SK-N-SH treated with all-trans-retinoic acid at 6 μM for 48 hours (cell line): ENCODE data around the gene ITGBL1.

Experiments
- ATAC-seq: fragments of 200-7000 bp; cut with Tn5 transposase; 3 replicates; pipeline ENCODE4 v1.9.1; 2020; ENCODE audit warnings: mild to moderate bottlenecking, moderate library complexity
- BACH2 ChIP-seq: fragments of 250-450 bp; sonication (Bioruptor Pico); IDR thresholded peaks from 2 replicates; pipeline ENCODE4 v1.9.0; 2021; ENCODE audit warnings: mild to moderate bottlenecking, borderline replicate concordance
- CREB5 ChIP-seq: fragments of 250-450 bp; sonication (Bioruptor Pico); IDR thresholded peaks from 2 replicates; pipeline ENCODE4 v1.5.1; 2020; ENCODE audit warnings: low read depth, mild to moderate bottlenecking, moderate library complexity
- CSDC2 ChIP-seq: fragments of 250-450 bp; sonication (Bioruptor Pico); IDR thresholded peaks from 2 replicates; pipeline ENCODE4 v1.5.0; 2020; ENCODE audit warnings: mild to moderate bottlenecking, moderate library complexity
- CSRNP3 ChIP-seq: fragments of 250-450 bp; sonication (Bioruptor Pico); IDR thresholded peaks from 2 replicates; pipeline ENCODE4 v1.5.1; 2021; ENCODE audit warnings: mild to moderate bottlenecking, moderate library complexity
- ESRRG ChIP-seq: fragments of 250-450 bp; sonication (Bioruptor Pico); IDR thresholded peaks from 2 replicates; pipeline ENCODE4 v1.6.1; 2021; ENCODE audit warnings: mild to moderate bottlenecking
- GLIS3 ChIP-seq: fragments of 250-450 bp; sonication (Bioruptor Pico); IDR thresholded peaks from 2 replicates; pipeline ENCODE4 v1.5.0; 2020; ENCODE audit warnings: mild to moderate bottlenecking, moderate library complexity
- ISL1 ChIP-seq: fragments of 250-450 bp; sonication (Bioruptor Pico); IDR thresholded peaks from 2 replicates; pipeline ENCODE4 v2.1.2; 2022; ENCODE audit warnings: mild to moderate bottlenecking, moderate library complexity
- OSR1 ChIP-seq: fragments of 250-450 bp; sonication (Bioruptor Pico); IDR thresholded peaks from 2 replicates; pipeline ENCODE4 v1.8.0; 2022; ENCODE audit warnings: moderate library complexity, mild to moderate bottlenecking, inconsistent platforms
- PATZ1 ChIP-seq: fragments of 250-450 bp; sonication (Bioruptor Pico); IDR thresholded peaks from 2 replicates; pipeline ENCODE4 v1.8.0; 2020; ENCODE audit warnings: mild to moderate bottlenecking, moderate library complexity, borderline replicate concordance
- PPARA ChIP-seq: fragments of 250-450 bp; sonication (Bioruptor Pico); IDR thresholded peaks from 2 replicates; pipeline ENCODE4 v1.5.0; 2020; ENCODE audit warnings: mild to moderate bottlenecking, borderline replicate concordance
- RARB ChIP-seq: fragments of 250-450 bp; sonication (Bioruptor Pico); IDR thresholded peaks from 2 replicates; pipeline ENCODE4 v1.8.0; 2021; ENCODE audit warnings: mild to moderate bottlenecking, moderate library complexity
- SNAI2 ChIP-seq: fragments of 250-450 bp; sonication (Bioruptor Pico); IDR thresholded peaks from 2 replicates; pipeline ENCODE4 v1.5.0; 2020; ENCODE audit warnings: mild to moderate bottlenecking, moderate library complexity
- TCF4 ChIP-seq: fragments of 250-450 bp; sonication (Bioruptor Pico); IDR thresholded peaks from 2 replicates; pipeline ENCODE4 v1.8.0; 2021; ENCODE audit warnings: mild to moderate bottlenecking, moderate library complexity, borderline replicate concordance
- TOX ChIP-seq: fragments of 250-450 bp; sonication (Bioruptor Pico); IDR thresholded peaks from 2 replicates; pipeline ENCODE4 v1.8.0; 2021; ENCODE audit warnings: mild to moderate bottlenecking, moderate library complexity, borderline replicate concordance
- TSHZ2 ChIP-seq: fragments of 250-450 bp; sonication (Bioruptor Pico); IDR thresholded peaks from 2 replicates; pipeline ENCODE4 v1.5.0; 2020; ENCODE audit warnings: mild to moderate bottlenecking, moderate library complexity
- ZC3H10 ChIP-seq: fragments of 250-450 bp; sonication (Bioruptor Pico); IDR thresholded peaks from 2 replicates; pipeline ENCODE4 v1.5.1; 2021; ENCODE audit warnings: mild to moderate bottlenecking, moderate library complexity
- ZFP3 ChIP-seq: fragments of 250-450 bp; sonication (Bioruptor Pico); IDR thresholded peaks from 2 replicates; pipeline ENCODE4 v1.5.0; 2020; ENCODE audit warnings: mild to moderate bottlenecking, moderate library complexity
- ZFP30 ChIP-seq: fragments of 450-650 bp; formaldehyde crosslinking; IDR thresholded peaks from 2 replicates; pipeline ENCODE4 v1.5.0; 2022; ENCODE audit warnings: mild to moderate bottlenecking, moderate library complexity
- ZNF565 ChIP-seq: fragments of 450-650 bp; formaldehyde crosslinking; conservative IDR thresholded peaks from 2 replicates; pipeline ENCODE4 v1.5.0; 2020; ENCODE audit warnings: low read depth, mild to moderate bottlenecking, moderate library complexity
- ZNF70 ChIP-seq: fragments of 450-650 bp; formaldehyde crosslinking; IDR thresholded peaks from 2 replicates; pipeline ENCODE4 v1.5.0; 2020; ENCODE audit warnings: mild to moderate bottlenecking, moderate library complexity
- ZNF8 ChIP-seq: fragments of 450-650 bp; formaldehyde crosslinking; IDR thresholded peaks from 2 replicates; pipeline ENCODE4 v1.5.0; 2020; ENCODE audit warnings: mild to moderate bottlenecking, moderate library complexity
- TF ChIP-seq, protein P1 (sequence below): fragments of 250-450 bp; sonication (Bioruptor Pico); IDR thresholded peaks from 2 replicates; pipeline ENCODE4 v1.8.0; 2021; ENCODE audit warnings: low read depth, mild to moderate bottlenecking, moderate library complexity, borderline replicate concordance

ITGBL1 gene

DNA sequence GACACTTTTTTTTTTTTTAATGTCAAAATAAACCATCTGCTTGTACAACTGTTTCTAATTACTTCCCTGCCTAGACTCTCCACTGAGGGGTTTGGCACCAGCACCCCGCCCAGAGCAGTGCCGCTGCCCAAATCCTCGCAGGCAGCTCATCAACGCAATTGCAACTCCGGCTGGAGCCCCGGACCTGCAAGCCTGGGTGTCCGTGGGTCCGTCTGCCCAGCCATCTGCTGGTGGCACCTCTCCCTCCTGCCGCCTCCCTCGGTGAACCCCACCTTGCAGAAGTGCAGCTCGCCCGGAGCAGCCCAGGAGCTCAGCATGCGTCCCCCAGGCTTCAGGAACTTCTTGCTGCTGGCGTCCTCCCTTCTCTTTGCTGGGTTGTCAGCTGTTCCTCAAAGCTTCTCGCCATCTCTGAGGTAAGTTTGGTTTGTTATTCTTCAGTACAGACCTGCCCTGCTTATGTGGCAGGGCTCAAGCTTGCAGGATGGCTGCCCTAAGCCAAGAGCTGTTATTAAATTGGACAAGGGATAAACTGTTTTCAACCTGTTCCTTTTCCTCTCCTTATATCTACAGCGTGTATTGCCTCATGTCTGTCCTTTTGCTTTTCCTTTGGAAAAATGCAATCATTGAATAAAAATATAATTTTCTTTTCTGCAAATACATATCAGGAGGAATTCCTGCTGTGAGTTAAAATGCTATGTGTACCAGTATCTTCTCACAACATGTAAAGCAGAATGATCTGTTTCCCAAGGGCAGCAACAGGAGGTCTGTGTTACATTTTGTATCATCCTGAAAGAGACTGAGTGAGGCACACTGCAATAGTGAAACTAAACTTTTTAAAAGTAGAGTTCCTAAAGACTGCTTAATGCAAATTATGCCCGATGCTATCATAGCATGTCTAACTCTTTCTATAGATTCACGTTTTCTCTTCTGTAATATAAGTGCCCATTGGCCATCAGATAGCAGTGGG, at the start of gene ITGBL1:
Gene ITGBL1, plus strand, starts transcription at position 157 of the 967 bp plus-strand sequence. Its CDS starts 159 bp downstream, at position 316.
- no peak for TF ChIP-seq ZNF8 (CRISPR knock-in tag)
- TF ChIP-seq RARB (CRISPR knock-in tag): no peak
- TF ChIP-seq ESRRG (CRISPR knock-in tag): no peak
- TF ChIP-seq ZNF565 (CRISPR knock-in tag): no peak
- no peak for TF ChIP-seq ZFP30 (CRISPR knock-in tag)
- no peak for TF ChIP-seq PATZ1 (CRISPR knock-in tag)
- TF ChIP-seq CREB5 (CRISPR knock-in tag): no peak
- no peak for TF ChIP-seq ZFP3 (CRISPR knock-in tag)
- no peak for TF ChIP-seq CSRNP3
- TF ChIP-seq TCF4 (CRISPR knock-in tag): no peak
- TF ChIP-seq TOX: no peak
- no peak for TF ChIP-seq OSR1
- TF ChIP-seq ZC3H10 (CRISPR knock-in tag): no peak
- peak; percentile 47 for ATAC-seq

DNA sequence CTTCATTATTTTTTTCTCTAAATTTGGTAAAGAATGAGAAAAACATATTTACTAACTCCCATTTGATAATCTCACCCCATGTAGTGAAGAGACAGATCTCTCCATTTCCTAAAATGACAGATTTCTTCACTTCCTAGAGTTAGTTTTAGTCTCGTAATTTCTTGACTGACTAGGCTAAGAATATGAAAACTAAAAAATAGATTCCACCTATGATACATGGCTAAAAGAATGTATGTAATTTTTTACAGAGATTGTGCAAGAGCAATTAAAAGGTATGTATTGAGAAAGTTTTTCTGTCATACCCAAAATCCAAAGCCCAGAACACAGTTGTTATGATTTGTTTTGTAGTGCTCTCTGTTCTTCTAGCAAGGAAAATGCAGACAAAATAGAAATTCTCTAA, 45.7 kb upstream of the ITGBL1 start:
- TF ChIP-seq BACH2 (CRISPR knock-in tag): no peak
- no peak for TF ChIP-seq CSDC2 (CRISPR knock-in tag)
- TF ChIP-seq GLIS3 (CRISPR knock-in tag): no peak
- no peak for TF ChIP-seq TCF4 (CRISPR knock-in tag)
- TF ChIP-seq ESRRG (CRISPR knock-in tag): no peak
- no peak for TF ChIP-seq CREB5 (CRISPR knock-in tag)
- no peak; the same call in 2 of the 3 replicates for ATAC-seq

- peak; percentile 63 for ATAC-seq
- no peak for TF ChIP-seq SNAI2 (CRISPR knock-in tag)
Observed at GRCh38 chr13:101408154-101408553, 44.3 kb upstream of the ITGBL1 start.

- no peak for ATAC-seq
- TF ChIP-seq ESRRG (CRISPR knock-in tag) (no peak), PATZ1 (CRISPR knock-in tag) (no peak), PPARA (no peak), ZFP30 (CRISPR knock-in tag) (no peak), ZC3H10 (CRISPR knock-in tag) (no peak), CSDC2 (CRISPR knock-in tag) (no peak), ISL1 (CRISPR knock-in tag) (no peak), ZNF8 (CRISPR knock-in tag) (no peak), TSHZ2 (CRISPR knock-in tag) (no peak), ZNF70 (CRISPR knock-in tag) (no peak), BACH2 (CRISPR knock-in tag) (no peak), TOX (no peak)
- TF ChIP-seq, protein P1, sequence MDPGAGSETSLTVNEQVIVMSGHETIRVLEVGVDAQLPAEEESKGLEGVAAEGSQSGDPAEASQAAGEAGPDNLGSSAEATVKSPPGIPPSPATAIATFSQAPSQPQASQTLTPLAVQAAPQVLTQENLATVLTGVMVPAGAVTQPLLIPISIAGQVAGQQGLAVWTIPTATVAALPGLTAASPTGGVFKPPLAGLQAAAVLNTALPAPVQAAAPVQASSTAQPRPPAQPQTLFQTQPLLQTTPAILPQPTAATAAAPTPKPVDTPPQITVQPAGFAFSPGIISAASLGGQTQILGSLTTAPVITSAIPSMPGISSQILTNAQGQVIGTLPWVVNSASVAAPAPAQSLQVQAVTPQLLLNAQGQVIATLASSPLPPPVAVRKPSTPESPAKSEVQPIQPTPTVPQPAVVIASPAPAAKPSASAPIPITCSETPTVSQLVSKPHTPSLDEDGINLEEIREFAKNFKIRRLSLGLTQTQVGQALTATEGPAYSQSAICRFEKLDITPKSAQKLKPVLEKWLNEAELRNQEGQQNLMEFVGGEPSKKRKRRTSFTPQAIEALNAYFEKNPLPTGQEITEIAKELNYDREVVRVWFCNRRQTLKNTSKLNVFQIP: no peak
Observed at GRCh38 chr13:101408992-101409656, 43.4 kb upstream of the ITGBL1 start.
